HG02981 (cell line): ENCODE results near the gene DNAJC6.

Experiments used
- ATAC-seq: cut with Tn5 transposase; IDR thresholded peaks from one replicate; pipeline ENCODE4 v1.9.1; 2021; ENCODE audit warnings: mild to moderate bottlenecking, moderate library complexity; ENCODE audit not compliant: unreplicated experiment

Gene DNAJC6

GRCh38 chr1:65292861-65293593 lies 16.3 kb upstream of the DNAJC6 start:
- ATAC-seq = no peak

GRCh38 chr1:65297706-65298105 lies 11.6 kb upstream of the DNAJC6 start:
- ATAC-seq = no peak

- ATAC-seq = no peak
These were observed 10.0 kb upstream of the DNAJC6 start for GRCh38 chr1:65299328-65299727.

- no peak for ATAC-seq
These were observed 501 bp upstream of the DNAJC6 start for GRCh38 chr1:65308781-65309303.

- ATAC-seq = no peak
These were observed 790 bp downstream of the DNAJC6 start for GRCh38 chr1:65310078-65310587.

GRCh38 chr1:65311760-65312159 lies 2.4 kb downstream of the DNAJC6 start:
- no peak for ATAC-seq

- no peak for ATAC-seq
These were observed 6.9 kb downstream of the DNAJC6 start for GRCh38 chr1:65316233-65316632.

GRCh38 chr1:65317866-65318653 lies 8.7 kb downstream of the DNAJC6 start:
- no peak for ATAC-seq

- no peak for ATAC-seq
These were observed 9.8 kb downstream of the DNAJC6 start for GRCh38 chr1:65319141-65319540.

- no peak for ATAC-seq
These were observed 10.4 kb downstream of the DNAJC6 start for GRCh38 chr1:65319754-65320153.

- no peak for ATAC-seq
These were observed 12.5 kb downstream of the DNAJC6 start for GRCh38 chr1:65321879-65322278.

- no peak for ATAC-seq
These were observed 13.9 kb downstream of the DNAJC6 start for GRCh38 chr1:65323246-65323645.

GRCh38 chr1:65330021-65330420 lies 20.7 kb downstream of the DNAJC6 start:
- ATAC-seq = no peak

- ATAC-seq = no peak
These were observed 21.5 kb downstream of the DNAJC6 start for GRCh38 chr1:65330822-65331221.

- ATAC-seq = no peak
These were observed 23.5 kb downstream of the DNAJC6 start for GRCh38 chr1:65332821-65333220.

GRCh38 chr1:65334081-65334480 lies 24.7 kb downstream of the DNAJC6 start:
- ATAC-seq = no peak

GRCh38 chr1:65339866-65340468 lies 30.6 kb downstream of the DNAJC6 start:
- no peak for ATAC-seq

- no peak for ATAC-seq
These were observed 32.0 kb downstream of the DNAJC6 start for GRCh38 chr1:65341381-65341780.

GRCh38 chr1:65343286-65343685 lies 33.9 kb downstream of the DNAJC6 start:
- ATAC-seq = no peak

- no peak for ATAC-seq
These were observed 35.0 kb downstream of the DNAJC6 start for GRCh38 chr1:65344171-65344814.

- no peak for ATAC-seq
These were observed 36.8 kb downstream of the DNAJC6 start for GRCh38 chr1:65346190-65346589.
